HG03045 (cell line): ENCODE results near the gene SIX5.

Source experiments
- ATAC-seq: cut with Tn5 transposase; IDR thresholded peaks from one replicate; pipeline ENCODE4 v1.9.1; 2021; ENCODE audit warnings: mild to moderate bottlenecking, moderate library complexity; ENCODE audit not compliant: unreplicated experiment

SIX5 gene

GRCh38 chr19:45716359-45717130 lies 52.5 kb downstream of the SIX5 start:
- ATAC-seq: no peak

DNA sequence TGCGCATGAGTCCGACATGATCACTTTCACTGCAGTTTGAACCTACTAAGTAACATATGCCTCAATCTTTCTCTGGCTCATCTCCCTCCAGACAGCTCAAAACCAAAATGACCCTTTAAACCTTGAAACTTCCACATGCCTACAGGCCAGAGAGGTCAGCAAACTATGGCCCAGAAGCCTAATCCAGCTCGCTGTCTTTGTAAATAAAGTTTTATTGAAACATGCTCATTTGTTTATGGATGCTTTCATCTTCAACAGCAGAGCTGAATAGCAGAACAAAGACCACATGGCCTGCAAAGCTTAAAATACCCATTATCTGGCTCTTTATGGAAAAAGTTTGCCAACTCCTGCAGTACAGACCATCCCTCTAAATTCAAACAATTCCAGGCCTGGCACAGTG lies 53.9 kb downstream of the SIX5 start:
- ATAC-seq: no peak
